ENCODE data around the gene RIPK1.
A peak's percentile ranks its signal among the peaks of the same experiment; 100 is the strongest.
"Not testable (repeated sequence)": the region's sequence is repeated elsewhere in the genome, so short reads cannot be mapped to it uniquely, and the experiment has no call there.

Gene RIPK1

GRCh38 chr6:3068329-3069214, at the start of gene RIPK1:
RIPK1 (plus strand) TSS chr6:3068494; CDS start chr6:3076824, 8,330 bp downstream.
- DNase-seq, result peak; percentile 87

- peak; percentile 21 for DNase-seq
Measured at GRCh38 chr6:3019065-3019464, 49.2 kb upstream of the RIPK1 start.

- DNase-seq, result no peak
Measured at GRCh38 chr6:3019749-3020320, 48.5 kb upstream of the RIPK1 start.

- not testable (repeated sequence) for DNase-seq
Measured at GRCh38 chr6:3020976-3021598, 47.2 kb upstream of the RIPK1 start.

- peak; percentile 73 for DNase-seq
Measured at GRCh38 chr6:3022765-3023662, 45.3 kb upstream of the RIPK1 start.

- peak; percentile 99 for DNase-seq
Measured at GRCh38 chr6:3023663-3024483, 44.4 kb upstream of the RIPK1 start.

- peak; percentile 87 for DNase-seq
Measured at GRCh38 chr6:3026791-3027626, 41.3 kb upstream of the RIPK1 start.

GRCh38 chr6:3028156-3028555, 40.1 kb upstream of the RIPK1 start:
- DNase-seq, result not testable (repeated sequence)

- DNase-seq, result peak; percentile 24
Measured at GRCh38 chr6:3031857-3032640, 36.2 kb upstream of the RIPK1 start.

- DNase-seq, result no peak
Measured at GRCh38 chr6:3032986-3033385, 35.3 kb upstream of the RIPK1 start.

- no peak for DNase-seq
Measured at GRCh38 chr6:3033652-3034051, 34.6 kb upstream of the RIPK1 start.

- no peak for DNase-seq
Measured at GRCh38 chr6:3035397-3035796, 32.9 kb upstream of the RIPK1 start.

- no peak for DNase-seq
Measured at GRCh38 chr6:3036861-3037637, 31.2 kb upstream of the RIPK1 start.

GRCh38 chr6:3037638-3038365, 30.5 kb upstream of the RIPK1 start:
- no peak for DNase-seq

- DNase-seq, result no peak
Measured at GRCh38 chr6:3039384-3039783, 28.9 kb upstream of the RIPK1 start.

- DNase-seq, result no peak
Measured at GRCh38 chr6:3041147-3041546, 27.1 kb upstream of the RIPK1 start.

- DNase-seq, result no peak
Measured at GRCh38 chr6:3041606-3042005, 26.7 kb upstream of the RIPK1 start.

- DNase-seq, result no peak
Measured at GRCh38 chr6:3045369-3045768, 22.9 kb upstream of the RIPK1 start.

- DNase-seq, result peak; percentile 10
Measured at GRCh38 chr6:3045777-3046176, 22.5 kb upstream of the RIPK1 start.
